CD4-positive, alpha-beta T cell treated with Interleukin-10 for 1 hour (primary cell): ENCODE results near the gene VSNL1.
"Not testable (repeated sequence)": the region's sequence is repeated elsewhere in the genome, so short reads cannot be mapped to it uniquely, and the experiment has no call there.

Experiments
- DNase-seq: peaks from one replicate; pipeline ENCODE4 v3.0.0-alpha.2; 2020

Gene VSNL1

DNA sequence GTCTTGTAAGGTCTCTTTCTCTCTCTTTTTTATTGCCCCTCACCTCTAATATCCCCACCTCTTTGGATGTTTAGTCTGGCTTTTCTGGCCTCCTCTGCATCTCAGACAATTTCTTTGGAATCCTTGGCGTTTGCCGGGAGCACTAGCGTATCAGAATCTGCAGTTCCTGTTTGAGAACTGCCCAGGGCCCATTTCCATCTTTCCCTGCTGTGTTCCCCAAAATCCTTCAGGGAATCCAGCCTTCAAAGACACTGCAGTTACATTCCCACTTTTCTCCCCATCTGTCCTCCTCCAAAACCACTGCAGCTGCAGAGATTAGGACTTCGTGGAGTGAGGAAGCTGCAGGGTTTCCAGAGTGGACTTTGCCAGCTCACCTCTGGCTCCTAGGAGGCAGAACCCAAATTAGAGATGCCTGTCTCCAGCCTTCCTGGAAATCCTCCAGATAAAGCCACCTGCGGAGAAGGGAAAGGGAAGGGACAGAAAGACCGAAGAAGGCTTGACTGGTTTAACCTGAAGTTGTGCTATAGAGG lies 2.7 kb downstream of the VSNL1 start:
- no peak for DNase-seq

- no peak for DNase-seq
Observed at GRCh38 chr2:17543848-17544247, 3.4 kb downstream of the VSNL1 start.

DNA sequence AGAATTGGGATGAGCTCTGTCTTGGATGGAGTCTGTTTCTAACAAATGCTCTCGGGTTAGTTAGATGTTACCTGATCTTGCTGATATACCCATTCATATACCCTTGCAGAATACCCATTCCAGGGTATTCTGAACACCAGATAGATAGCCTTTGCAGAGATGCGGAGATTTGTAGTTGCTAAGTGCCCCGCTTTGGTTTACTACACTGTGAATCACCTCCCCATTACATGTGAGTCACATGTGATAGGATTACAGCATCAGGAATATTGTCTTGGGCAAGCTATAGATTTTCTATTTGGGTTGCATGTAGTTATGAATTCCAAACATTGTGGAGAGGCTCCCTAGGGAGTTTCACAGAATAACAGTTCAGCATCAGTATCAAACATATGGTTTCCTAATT lies 3.8 kb downstream of the VSNL1 start:
- no peak for DNase-seq

- DNase-seq: no peak
Observed at GRCh38 chr2:17545680-17546613, 5.5 kb downstream of the VSNL1 start.

DNA sequence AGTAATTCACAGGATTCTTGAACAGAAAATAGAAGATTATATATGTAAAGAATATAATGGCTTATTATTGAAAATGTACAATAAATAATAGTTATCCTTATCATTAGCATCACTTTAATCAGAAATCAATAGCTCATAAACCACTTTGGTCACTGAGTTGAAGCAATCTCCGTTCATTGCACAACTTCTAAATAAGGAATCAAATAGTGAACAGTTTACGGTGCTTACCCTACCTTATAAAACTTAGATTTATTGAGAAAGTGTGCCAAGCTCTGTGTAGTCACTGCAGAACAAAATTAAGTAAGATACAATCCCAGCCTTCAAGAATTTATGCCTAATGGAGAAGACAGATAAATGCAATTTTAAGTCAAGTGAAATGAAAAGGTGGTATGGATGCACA lies 6.7 kb downstream of the VSNL1 start:
- no peak for DNase-seq

GRCh38 chr2:17547737-17548136 lies 7.2 kb downstream of the VSNL1 start:
- no peak for DNase-seq

- no peak for DNase-seq
Observed at GRCh38 chr2:17550907-17551306, 10.4 kb downstream of the VSNL1 start.

- DNase-seq: no peak
Observed at GRCh38 chr2:17555150-17555549, 14.7 kb downstream of the VSNL1 start.

- DNase-seq: no peak
Observed at GRCh38 chr2:17557596-17557995, 17.1 kb downstream of the VSNL1 start.

DNA sequence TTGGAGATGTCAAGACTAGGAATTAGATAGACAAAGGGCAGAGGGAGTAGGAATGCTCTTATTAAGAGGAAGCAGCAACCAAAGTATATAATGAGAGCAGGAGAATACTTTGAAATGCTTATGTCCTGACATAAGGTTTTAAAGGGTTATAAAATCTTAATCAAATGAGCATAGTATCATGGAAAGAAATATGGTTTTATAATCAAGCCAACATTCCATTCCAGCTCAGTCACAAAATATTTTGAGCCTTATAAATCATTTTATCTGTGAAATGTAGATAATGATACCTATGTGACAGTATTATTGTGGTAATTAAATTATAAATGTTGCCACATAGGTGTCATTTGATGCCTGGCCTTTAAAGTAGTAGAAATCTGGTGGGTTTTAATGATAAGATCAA lies 17.6 kb downstream of the VSNL1 start:
- DNase-seq: no peak

- no peak for DNase-seq
Observed at GRCh38 chr2:17558878-17559277, 18.4 kb downstream of the VSNL1 start.

- not testable (repeated sequence) for DNase-seq
Observed at GRCh38 chr2:17565726-17566125, 25.2 kb downstream of the VSNL1 start.

DNA sequence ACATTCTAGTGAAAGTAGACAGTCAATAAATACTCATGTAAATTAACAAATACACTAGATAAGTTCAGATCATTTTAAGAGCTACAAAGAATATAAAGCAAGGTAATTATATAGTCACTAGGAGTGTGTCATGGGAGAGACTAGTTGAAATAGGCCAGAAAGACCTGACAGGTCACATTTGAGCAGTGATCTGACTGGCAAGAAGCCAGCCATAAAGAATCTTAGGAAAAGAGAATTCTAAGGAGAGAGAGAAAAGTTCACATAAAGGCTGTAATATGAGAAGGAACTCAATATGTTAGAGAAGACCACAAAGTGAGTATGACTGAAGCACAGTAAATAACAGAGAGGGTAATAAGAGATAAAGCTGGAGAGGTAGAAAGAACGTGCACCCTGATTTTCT lies 31.2 kb downstream of the VSNL1 start:
- DNase-seq: no peak

- no peak for DNase-seq
Observed at GRCh38 chr2:17573085-17573803, 32.7 kb downstream of the VSNL1 start.

DNA sequence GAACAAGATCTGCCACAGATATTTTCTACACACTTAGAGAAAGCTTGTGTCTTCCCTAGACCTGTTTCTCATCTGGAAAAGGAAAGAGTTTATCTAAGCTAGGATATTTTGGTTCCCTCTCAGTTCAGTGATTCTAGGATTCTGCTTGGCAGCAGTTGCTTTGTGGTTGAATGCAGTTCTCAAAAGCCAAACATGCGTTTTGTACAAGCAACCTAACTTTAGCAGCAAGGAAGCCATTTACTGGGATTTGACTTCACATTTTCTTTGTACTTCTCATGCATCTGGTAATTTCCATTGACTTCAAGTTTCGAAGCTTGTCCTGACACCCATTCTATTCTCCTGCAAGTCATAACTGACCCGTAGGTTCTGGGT lies 33.3 kb downstream of the VSNL1 start:
- no peak for DNase-seq

DNA sequence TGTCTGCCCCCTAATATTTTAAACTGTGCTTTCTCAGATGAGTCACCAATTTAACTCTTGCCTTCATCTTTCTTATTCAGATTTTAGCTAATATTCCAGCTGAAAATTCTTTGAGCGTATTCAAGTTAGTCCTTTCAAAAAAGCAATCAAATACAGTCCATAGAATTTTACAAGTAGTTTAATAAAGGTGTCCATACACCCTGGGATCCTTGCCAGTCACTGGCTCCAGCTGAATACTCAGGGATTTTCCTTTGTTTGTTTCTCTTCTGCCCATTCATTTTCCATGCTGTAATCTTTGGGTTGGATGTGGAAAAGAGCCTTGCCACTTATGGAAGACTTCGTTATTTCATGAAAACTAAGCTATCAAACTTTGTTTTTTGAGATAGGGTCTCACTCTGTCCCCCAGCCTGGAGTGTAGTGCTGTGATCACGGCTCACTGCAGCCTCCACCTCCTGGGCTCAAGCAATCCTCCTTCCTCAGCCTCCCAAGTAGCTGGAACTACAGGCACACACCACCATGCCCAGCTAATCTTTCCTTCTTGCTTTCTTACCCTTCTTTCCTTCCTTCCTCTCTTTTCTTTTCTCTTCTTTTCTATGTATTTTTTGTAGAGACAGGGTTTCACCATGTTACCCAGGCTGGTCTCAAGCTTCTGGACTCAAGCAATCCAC lies 34.0 kb downstream of the VSNL1 start:
- DNase-seq: no peak

DNA sequence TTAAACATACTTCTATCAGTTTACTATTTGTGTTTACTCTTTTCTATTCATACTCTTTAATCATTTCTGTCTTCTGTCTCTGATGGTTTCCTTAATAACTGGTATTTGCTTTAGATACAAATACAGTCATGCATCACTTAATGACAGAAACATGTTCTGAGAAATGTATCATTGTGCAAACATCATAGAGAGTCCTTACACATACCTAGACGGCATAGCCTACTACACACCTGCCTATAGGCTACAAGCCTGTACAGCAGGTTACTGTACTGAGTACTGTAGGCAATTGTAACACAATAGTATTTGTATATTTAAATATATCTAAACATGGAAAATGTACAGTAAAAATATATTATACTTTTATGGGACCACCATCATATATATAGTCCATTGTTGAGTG lies 36.3 kb downstream of the VSNL1 start:
- no peak for DNase-seq

GRCh38 chr2:17578466-17578928 lies 38.0 kb downstream of the VSNL1 start:
- DNase-seq: no peak

DNA sequence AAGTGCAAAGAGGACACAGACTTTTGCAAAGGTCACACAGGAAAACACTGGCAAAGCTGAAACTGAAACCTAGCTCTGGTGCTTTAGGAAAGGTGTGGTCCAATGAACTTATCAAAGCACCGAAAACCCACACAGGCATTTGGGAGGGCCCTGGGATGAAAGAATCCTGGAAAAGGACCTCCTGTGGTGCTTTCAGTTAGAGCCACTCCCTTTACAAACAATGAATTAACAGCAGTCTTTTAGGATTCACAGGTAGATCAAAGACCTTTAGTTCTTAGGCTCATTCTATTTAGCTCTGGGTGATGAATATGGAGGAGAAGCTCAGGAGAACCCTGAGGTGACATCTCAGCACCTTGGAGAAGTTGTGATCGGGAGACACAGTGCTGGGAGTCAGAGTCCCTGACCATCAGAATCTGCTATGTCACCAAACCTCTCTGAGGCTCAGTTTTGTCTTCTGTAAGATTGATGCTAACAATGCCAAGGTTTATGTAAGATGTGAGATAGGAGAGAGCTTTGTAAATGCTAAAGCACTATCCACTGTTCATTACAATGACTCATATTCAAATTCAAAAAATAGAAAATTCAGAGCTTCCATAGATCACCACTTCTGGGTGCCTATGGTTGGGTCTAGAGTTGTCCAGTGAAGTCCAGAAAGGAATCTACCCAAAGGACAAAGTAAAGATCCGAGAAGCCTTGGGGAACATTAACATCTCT lies 39.3 kb downstream of the VSNL1 start:
- no peak for DNase-seq

- DNase-seq: no peak
Observed at GRCh38 chr2:17580319-17580715, 39.8 kb downstream of the VSNL1 start.

DNA sequence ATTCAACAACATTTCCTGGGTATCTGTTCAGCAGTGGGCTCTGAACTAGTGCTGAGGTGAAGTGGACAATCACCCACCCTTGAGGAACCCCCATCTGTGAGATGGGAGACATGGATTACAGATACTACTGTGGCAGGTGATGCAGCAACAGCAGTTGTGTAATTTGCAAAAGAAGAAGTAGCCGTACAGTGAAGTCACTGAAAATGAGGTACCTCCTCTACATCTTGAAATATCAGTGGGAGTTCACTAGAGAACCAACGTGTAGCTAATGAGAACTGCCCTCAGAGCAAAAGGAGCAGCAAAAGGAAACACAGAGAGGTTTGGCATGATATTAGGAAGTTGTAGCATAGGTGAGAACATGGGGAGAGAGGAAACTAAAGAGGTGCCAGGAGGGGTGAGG lies 41.3 kb downstream of the VSNL1 start:
- DNase-seq: no peak

DNA sequence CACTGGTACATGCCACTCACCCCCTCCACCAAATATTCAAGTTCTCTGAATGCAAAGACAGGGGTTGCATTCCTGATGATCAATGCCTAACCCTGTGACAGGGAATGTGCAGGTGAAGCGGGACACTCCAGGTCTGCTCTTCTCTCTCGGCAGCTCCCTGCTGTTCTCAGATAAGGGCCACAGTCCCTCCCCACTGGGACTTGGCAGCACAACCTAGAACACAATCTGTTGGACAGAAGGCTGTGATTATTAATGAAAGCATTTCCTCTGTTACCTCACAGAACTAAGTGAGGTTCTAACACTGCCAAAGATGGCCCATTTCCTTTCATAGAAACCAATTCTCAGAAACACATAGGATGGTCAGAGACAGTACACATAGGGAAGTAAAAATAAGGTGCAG lies 42.7 kb downstream of the VSNL1 start:
- DNase-seq: no peak

GRCh38 chr2:17583646-17584045 lies 43.1 kb downstream of the VSNL1 start:
- no peak for DNase-seq
